SU-DHL-6 (cell line): ENCODE measurements around the gene UGT1A10.

Source experiments
- EZH2phosphoT487 ChIP-seq: fragments of 200-600 bp; sonication (generic), shearing (Covaris generic); conservative IDR thresholded peaks from 2 replicates; pipeline ENCODE4 v1.6.1; 2018; ENCODE audit warnings: mild to moderate bottlenecking, antibody characterized with exemption, low read length, moderate library complexity, mixed read lengths
- TF ChIP-seq, protein P1 (sequence below): fragments of 200-600 bp; sonication (generic); IDR thresholded peaks from one replicate; pipeline ENCODE4 v1.5.1; 2017; ENCODE audit warnings: antibody characterized with exemption, mild to moderate bottlenecking, low read length, moderate library complexity; ENCODE audit not compliant: insufficient read depth, poor library complexity, severe bottlenecking

DNA sequence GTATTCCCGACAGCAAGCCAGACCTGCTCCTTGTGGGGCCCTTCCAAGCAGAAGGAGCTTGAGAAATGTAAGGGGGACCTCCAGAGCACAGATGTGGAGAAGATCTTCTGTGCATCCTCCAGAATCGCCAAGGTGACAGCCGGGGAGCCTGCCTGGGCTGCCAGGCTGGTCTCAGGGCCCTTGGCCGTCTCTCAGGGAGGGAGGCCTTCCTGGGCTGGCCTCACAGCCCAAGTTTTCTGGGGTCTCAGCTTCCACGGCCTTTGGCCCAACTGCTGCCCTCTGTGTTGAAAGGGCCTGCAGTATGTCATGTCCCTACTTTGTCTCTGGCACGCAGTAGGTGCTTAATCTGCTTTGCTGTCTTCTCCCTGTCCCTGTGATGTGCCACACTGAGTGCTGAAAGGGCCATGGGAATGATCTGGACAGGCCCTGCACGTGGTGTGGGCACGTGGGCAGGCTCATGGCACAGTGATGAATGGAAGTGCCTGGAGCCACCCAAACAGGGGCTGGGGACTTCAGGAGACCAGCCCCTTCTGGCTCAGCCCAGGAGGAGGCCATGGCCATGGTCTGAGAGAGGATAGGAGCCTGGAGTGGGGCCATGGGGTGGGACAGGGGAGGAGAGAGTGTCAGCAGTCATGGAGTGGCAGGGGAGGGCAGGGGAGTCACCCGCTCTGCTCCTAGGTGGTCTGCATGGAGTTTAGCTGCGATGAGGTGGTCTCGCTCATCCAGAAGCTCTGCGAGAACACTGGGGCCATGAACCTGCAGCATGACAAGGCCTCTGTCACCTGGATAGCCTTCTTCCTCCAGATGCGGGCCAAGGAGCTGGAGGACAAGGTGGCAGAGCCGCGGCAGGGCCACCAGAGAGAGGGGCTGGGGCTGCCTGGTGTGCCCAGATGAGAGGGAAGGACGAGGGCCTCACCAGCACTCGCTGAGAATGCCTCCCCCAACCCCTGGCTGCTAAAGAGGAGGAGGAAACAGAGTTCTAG is 182.7 kb downstream of the UGT1A10 start:
- TF ChIP-seq, protein P1, sequence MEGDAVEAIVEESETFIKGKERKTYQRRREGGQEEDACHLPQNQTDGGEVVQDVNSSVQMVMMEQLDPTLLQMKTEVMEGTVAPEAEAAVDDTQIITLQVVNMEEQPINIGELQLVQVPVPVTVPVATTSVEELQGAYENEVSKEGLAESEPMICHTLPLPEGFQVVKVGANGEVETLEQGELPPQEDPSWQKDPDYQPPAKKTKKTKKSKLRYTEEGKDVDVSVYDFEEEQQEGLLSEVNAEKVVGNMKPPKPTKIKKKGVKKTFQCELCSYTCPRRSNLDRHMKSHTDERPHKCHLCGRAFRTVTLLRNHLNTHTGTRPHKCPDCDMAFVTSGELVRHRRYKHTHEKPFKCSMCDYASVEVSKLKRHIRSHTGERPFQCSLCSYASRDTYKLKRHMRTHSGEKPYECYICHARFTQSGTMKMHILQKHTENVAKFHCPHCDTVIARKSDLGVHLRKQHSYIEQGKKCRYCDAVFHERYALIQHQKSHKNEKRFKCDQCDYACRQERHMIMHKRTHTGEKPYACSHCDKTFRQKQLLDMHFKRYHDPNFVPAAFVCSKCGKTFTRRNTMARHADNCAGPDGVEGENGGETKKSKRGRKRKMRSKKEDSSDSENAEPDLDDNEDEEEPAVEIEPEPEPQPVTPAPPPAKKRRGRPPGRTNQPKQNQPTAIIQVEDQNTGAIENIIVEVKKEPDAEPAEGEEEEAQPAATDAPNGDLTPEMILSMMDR = no peak
- TF ChIP-seq EZH2phosphoT487 = no peak
